Mesenchymal stem cell (in vitro differentiated cells and primary cell): ENCODE results near the gene PRKCI.

Source experiments
- DNase-seq: peaks from one replicate; pipeline ENCODE4 v3.0.0-alpha.2; 2013
- H2AFZ ChIP-seq: one replicate; pipeline ENCODE4 v1.6.1; 2013; ENCODE audit warnings: low read depth, mild to moderate bottlenecking, control low read depth, inconsistent platforms, low read length, moderate library complexity
- H2AK5ac ChIP-seq: 2 replicates; pipeline ENCODE4 v1.6.1; 2013; ENCODE audit warnings: low read length, moderate library complexity, mild to moderate bottlenecking, inconsistent platforms; ENCODE audit not compliant: severe bottlenecking
- H2BK120ac ChIP-seq: one replicate; pipeline ENCODE4 v1.6.1; 2013; ENCODE audit warnings: low read depth, mild to moderate bottlenecking, inconsistent platforms, low read length, moderate library complexity
- H2BK12ac ChIP-seq, 2 experiments: one replicate each; pipeline ENCODE4 v1.6.1; 2013; ENCODE audit warnings: inconsistent platforms in 2 of 2, low read length in 2 of 2, mild to moderate bottlenecking in 2 of 2, moderate library complexity in 2 of 2, control low read depth in 1 of 2
- H2BK15ac ChIP-seq: one replicate; pipeline ENCODE4 v1.6.1; 2013; ENCODE audit warnings: mild to moderate bottlenecking, low read depth, inconsistent platforms; ENCODE audit not compliant: poor library complexity, severe bottlenecking
- H2BK5ac ChIP-seq: 2 replicates; pipeline ENCODE4 v1.6.1; 2013; ENCODE audit warnings: low read depth, mild to moderate bottlenecking, low read length, control low read depth, inconsistent platforms; ENCODE audit not compliant: poor library complexity, severe bottlenecking
- H3K14ac ChIP-seq, 2 experiments: one replicate each; pipeline ENCODE4 v1.6.1; 2013; ENCODE audit warnings: inconsistent platforms in 2 of 2, low read length in 2 of 2, control low read depth in 1 of 2, mild to moderate bottlenecking in 1 of 2, moderate library complexity in 1 of 2
- H3K18ac ChIP-seq, 2 experiments: one replicate each; pipeline ENCODE4 v1.6.1; 2013; ENCODE audit warnings: inconsistent platforms in 2 of 2, low read length in 2 of 2, control low read depth in 1 of 2, low read depth in 1 of 2, mild to moderate bottlenecking in 1 of 2
- H3K23ac ChIP-seq, 2 experiments: one replicate each; pipeline ENCODE4 v1.6.1; 2013; ENCODE audit warnings: inconsistent platforms in 2 of 2, low read length in 2 of 2, mild to moderate bottlenecking in 2 of 2, moderate library complexity in 2 of 2, control low read depth in 1 of 2
- H3K27ac ChIP-seq: 2 replicates; pipeline ENCODE4 v1.5.1; 2013; ENCODE audit warnings: mild to moderate bottlenecking, moderate library complexity, low read length, control low read depth, inconsistent platforms; ENCODE audit not compliant: poor library complexity, severe bottlenecking
- H3K27me3 ChIP-seq, 2 experiments: 2 replicates each; pipeline versions ENCODE4 v1.6.1 to v1.7.0; 2013; ENCODE audit warnings: low read length in 2 of 2, mild to moderate bottlenecking in 2 of 2, moderate library complexity in 2 of 2, control low read depth in 1 of 2, inconsistent platforms in 1 of 2; ENCODE audit not compliant: control insufficient read depth in 1 of 2, insufficient read depth in 1 of 2
- H3K36me3 ChIP-seq, 2 experiments: 2 replicates each; pipeline versions ENCODE4 v1.6.1 to v1.7.0; 2013; ENCODE audit warnings: low read length in 2 of 2, control low read depth in 1 of 2, inconsistent platforms in 1 of 2, low read depth in 1 of 2, mild to moderate bottlenecking in 1 of 2; ENCODE audit not compliant: insufficient read depth in 2 of 2, control insufficient read depth in 1 of 2
- H3K4ac ChIP-seq, 2 experiments: one replicate each; pipeline ENCODE4 v1.6.1; 2013; ENCODE audit warnings: inconsistent platforms in 2 of 2, low read length in 2 of 2, mild to moderate bottlenecking in 2 of 2, moderate library complexity in 2 of 2, control low read depth in 1 of 2, low read depth in 1 of 2
- H3K4me1 ChIP-seq: 2 replicates; pipeline ENCODE4 v1.6.1; 2013; ENCODE audit warnings: low read depth, low read length, control low read depth; ENCODE audit not compliant: control insufficient read depth, insufficient read depth
- H3K4me2 ChIP-seq: 2 replicates; pipeline ENCODE4 v1.6.1; 2013; ENCODE audit warnings: low read length, mild to moderate bottlenecking, inconsistent platforms; ENCODE audit not compliant: poor library complexity, severe bottlenecking
- H3K4me3 ChIP-seq, 2 experiments: 2 replicates each; pipeline versions ENCODE4 v1.5.1 to v1.7.0; 2013; ENCODE audit warnings: low read length in 2 of 2, mild to moderate bottlenecking in 2 of 2, control low read depth in 1 of 2, low read depth in 1 of 2; ENCODE audit not compliant: insufficient read depth in 1 of 2
- H3K79me1 ChIP-seq: replicated peaks from 2 replicates; pipeline ENCODE4 v1.6.1; 2013; ENCODE audit warnings: mild to moderate bottlenecking, control low read depth, low read length, inconsistent platforms; ENCODE audit not compliant: poor library complexity, severe bottlenecking
- H3K9ac ChIP-seq: 2 replicates; pipeline ENCODE4 v1.7.0; 2013; ENCODE audit warnings: mild to moderate bottlenecking, low read length, moderate library complexity
- H3K9me3 ChIP-seq: 2 replicates; pipeline ENCODE4 v1.7.0; 2013; ENCODE audit warnings: mild to moderate bottlenecking, low read length; ENCODE audit not compliant: control insufficient read depth
- H4K8ac ChIP-seq: one replicate; pipeline ENCODE4 v1.6.1; 2013; ENCODE audit warnings: inconsistent platforms, mild to moderate bottlenecking, low read length, moderate library complexity
- H4K91ac ChIP-seq: one replicate; pipeline ENCODE4 v1.6.1; 2013; ENCODE audit warnings: mild to moderate bottlenecking, low read length, inconsistent platforms
- WGBS: methylation state at CpG from one replicate; pipeline ENCODE4 v1.1.7; 2013; ENCODE audit warnings: mixed read lengths; 5-methylcytosine and 5-hydroxymethylcytosine counted together

PRKCI gene

GRCh38 chr3:170344971-170345370 lies 122.7 kb downstream of the PRKCI start:
- H2BK15ac ChIP-seq, result no peak overlapping the region
- H3K4me3 ChIP-seq, result no peak overlapping the region
- no peak overlapping the region for H4K8ac ChIP-seq
- no peak overlapping the region for H3K23ac ChIP-seq
- no peak overlapping the region for H2AK5ac ChIP-seq
- no peak overlapping the region for H3K27ac ChIP-seq
- H2AFZ ChIP-seq, result no peak overlapping the region
- H3K18ac ChIP-seq, result no peak overlapping the region
- H3K9me3 ChIP-seq, result no peaks in the 10 kb centered on the region
- no peaks in the 10 kb centered on the region for H3K4me1 ChIP-seq
- no peaks in the 10 kb centered on the region for H3K27me3 ChIP-seq
- no peak overlapping the region for H2BK120ac ChIP-seq
- no peak overlapping the region for H3K4me2 ChIP-seq
- DNase-seq, result no peak
- no peaks in the 10 kb centered on the region for H3K79me1 ChIP-seq
- H2BK5ac ChIP-seq, result no peak overlapping the region
- no peak overlapping the region for H4K91ac ChIP-seq
- H3K4ac ChIP-seq, result no peak overlapping the region
- WGBS, result 98% methylated on average over 4 of the region's 4 CpGs
- H3K36me3 ChIP-seq, result no peaks in the 10 kb centered on the region
- no peak overlapping the region for H3K14ac ChIP-seq
- no peak overlapping the region for H3K9ac ChIP-seq
- no peak overlapping the region for H2BK12ac ChIP-seq

GRCh38 chr3:170346481-170347392 lies 124.5 kb downstream of the PRKCI start:
- Histone ChIP-seq H3K9ac (no peak overlapping the region), H2AK5ac (no peak overlapping the region), H3K4me3 (no peak overlapping the region), H3K36me3 (no peaks in the 10 kb centered on the region), H2BK15ac (no peak overlapping the region), H3K9me3 (no peaks in the 10 kb centered on the region), H4K8ac (no peak overlapping the region), H2BK5ac (no peak overlapping the region), H3K4me1 (no peaks in the 10 kb centered on the region), H3K27ac (peak overlapping the region; percentile 62), H3K79me1 (no peaks in the 10 kb centered on the region), H3K4ac (no peak overlapping the region), H3K23ac (no peak overlapping the region), H4K91ac (no peak overlapping the region), H3K27me3 (no peaks in the 10 kb centered on the region), H3K14ac (no peak overlapping the region), H2AFZ (no peak overlapping the region), H3K18ac (no peak overlapping the region), H2BK120ac (no peak overlapping the region), H2BK12ac (no peak overlapping the region), H3K4me2 (no peak overlapping the region)
- WGBS, result 100% methylated on average over 7 of the region's 12 CpGs
- no peak for DNase-seq

GRCh38 chr3:170350515-170351413 lies 128.5 kb downstream of the PRKCI start:
- Histone ChIP-seq H3K18ac (no peak overlapping the region), H3K27me3 (no peaks in the 10 kb centered on the region), H2BK120ac (no peak overlapping the region), H3K36me3 (no peaks in the 10 kb centered on the region), H3K4me1 (peaks cover 1% of the 10 kb centered on the region), H2AFZ (no peak overlapping the region), H4K8ac (no peak overlapping the region), H3K23ac (no peak overlapping the region), H2BK12ac (no peak overlapping the region), H3K9me3 (no peaks in the 10 kb centered on the region), H3K14ac (no peak overlapping the region), H3K4me3 (no peak overlapping the region), H2BK15ac (no peak overlapping the region), H3K4me2 (no peak overlapping the region), H2BK5ac (no peak overlapping the region), H3K9ac (no peak overlapping the region), H4K91ac (no peak overlapping the region), H2AK5ac (no peak overlapping the region), H3K79me1 (no peaks in the 10 kb centered on the region), H3K27ac (no peak overlapping the region), H3K4ac (no peak overlapping the region)
- DNase-seq, result no peak
- WGBS, result 71% methylated on average over 8 of the region's 8 CpGs

GRCh38 chr3:170352936-170353335 lies 130.7 kb downstream of the PRKCI start:
- no peaks in the 10 kb centered on the region for H3K79me1 ChIP-seq
- H3K36me3 ChIP-seq, result no peaks in the 10 kb centered on the region
- no peak overlapping the region for H3K9ac ChIP-seq
- no peaks in the 10 kb centered on the region for H3K9me3 ChIP-seq
- H3K27me3 ChIP-seq, result no peaks in the 10 kb centered on the region
- no peak overlapping the region for H2BK15ac ChIP-seq
- no peak overlapping the region for H3K18ac ChIP-seq
- H2BK120ac ChIP-seq, result no peak overlapping the region
- no peak overlapping the region for H3K14ac ChIP-seq
- no peak for DNase-seq
- H4K8ac ChIP-seq, result no peak overlapping the region
- no peak overlapping the region for H2BK5ac ChIP-seq
- H4K91ac ChIP-seq, result no peak overlapping the region
- no peak overlapping the region for H2AFZ ChIP-seq
- WGBS, result 91% methylated on average over 5 of the region's 7 CpGs
- no peak overlapping the region for H3K4me3 ChIP-seq
- H3K27ac ChIP-seq, result no peak overlapping the region
- peaks cover 1% of the 10 kb centered on the region for H3K4me1 ChIP-seq
- no peak overlapping the region for H3K4ac ChIP-seq
- H2BK12ac ChIP-seq, result no peak overlapping the region
- no peak overlapping the region for H2AK5ac ChIP-seq
- no peak overlapping the region for H3K4me2 ChIP-seq
- H3K23ac ChIP-seq, result no peak overlapping the region
